GM12865 (cell line): ENCODE results near the gene MBNL2.

ENCODE experiments used
- DNase-seq: peaks from one replicate; pipeline ENCODE4 v3.0.0; 2010; ENCODE audit warnings: low read depth
- H3K4me3 ChIP-seq: 2 replicates; pipeline ENCODE4 v1.5.1; 2011; ENCODE audit warnings: mild to moderate bottlenecking, low read depth, low read length, control low read depth
- CTCF ChIP-seq: IDR thresholded peaks from 2 replicates; pipeline ENCODE4 v1.5.1; 2011; ENCODE audit warnings: low read length, control low read depth, low read depth, inconsistent platforms; ENCODE audit not compliant: insufficient read depth; ENCODE audit errors: missing control alignments

Gene MBNL2

GRCh38 chr13:97257228-97257755, 35.2 kb downstream of the MBNL2 start:
- no peak for TF ChIP-seq CTCF
- H3K4me3 ChIP-seq = no peak overlapping the region
- DNase-seq = no peak

GRCh38 chr13:97257800-97258799, 36.0 kb downstream of the MBNL2 start:
- no peak for TF ChIP-seq CTCF
- DNase-seq = peak; percentile 52
- H3K4me3 ChIP-seq = no peak overlapping the region

- no peak for TF ChIP-seq CTCF
- DNase-seq = no peak
- no peak overlapping the region for H3K4me3 ChIP-seq
Measured at GRCh38 chr13:97258801-97259200, 36.7 kb downstream of the MBNL2 start.

- no peak for DNase-seq
- no peak for TF ChIP-seq CTCF
- no peak overlapping the region for H3K4me3 ChIP-seq
Measured at GRCh38 chr13:97259410-97259797, 37.3 kb downstream of the MBNL2 start.

GRCh38 chr13:97259798-97260714, 37.9 kb downstream of the MBNL2 start:
- H3K4me3 ChIP-seq = no peak overlapping the region

More at GRCh38 chr13:97259798-97260714, 37.9 kb downstream of the MBNL2 start:
- no peak for DNase-seq
- no peak for TF ChIP-seq CTCF
